ENCODE results near the gene PARN.
"Not testable (repeated sequence)": the region's sequence is repeated elsewhere in the genome, so short reads cannot be mapped to it uniquely, and the experiment has no call there.

The PARN gene

DNA sequence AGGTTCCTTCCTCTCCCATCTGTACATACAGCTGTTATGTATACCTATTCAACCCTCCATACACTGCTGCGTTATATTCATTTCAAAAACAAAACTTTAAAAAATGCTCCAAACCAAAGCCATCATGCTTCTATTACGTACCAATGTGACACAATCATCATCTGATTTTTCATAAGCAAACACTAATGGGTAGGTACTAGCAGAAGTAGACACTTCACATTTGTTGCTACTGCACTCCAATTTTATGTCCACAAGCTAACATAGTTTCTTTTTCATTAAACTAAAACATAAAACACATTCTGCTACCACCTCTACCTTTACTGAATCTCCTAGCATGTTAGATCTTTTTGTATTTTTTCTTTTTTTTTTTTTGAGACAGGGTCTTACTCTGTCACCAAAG lies 57.5 kb downstream of the PARN start:
- DNase-seq = no peak

DNA sequence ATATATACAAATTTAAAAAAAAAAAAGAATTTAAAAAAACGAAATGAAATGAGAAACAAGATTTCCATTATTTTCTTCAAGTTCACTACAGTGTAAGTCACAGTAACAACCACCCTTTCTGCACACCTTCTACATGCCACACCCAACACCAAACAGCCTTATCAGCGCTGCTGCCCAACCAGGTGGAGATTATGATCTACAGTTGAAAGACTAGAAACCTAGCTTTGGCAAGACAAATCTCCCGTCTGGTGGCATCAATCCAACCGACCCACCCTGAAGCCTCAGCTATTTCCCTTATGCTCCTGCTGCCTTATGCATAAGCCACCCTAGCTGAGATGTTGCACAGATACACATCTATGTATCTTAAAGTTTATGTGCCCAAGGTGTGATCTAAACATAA lies 60.8 kb downstream of the PARN start:
- no peak for DNase-seq

DNA sequence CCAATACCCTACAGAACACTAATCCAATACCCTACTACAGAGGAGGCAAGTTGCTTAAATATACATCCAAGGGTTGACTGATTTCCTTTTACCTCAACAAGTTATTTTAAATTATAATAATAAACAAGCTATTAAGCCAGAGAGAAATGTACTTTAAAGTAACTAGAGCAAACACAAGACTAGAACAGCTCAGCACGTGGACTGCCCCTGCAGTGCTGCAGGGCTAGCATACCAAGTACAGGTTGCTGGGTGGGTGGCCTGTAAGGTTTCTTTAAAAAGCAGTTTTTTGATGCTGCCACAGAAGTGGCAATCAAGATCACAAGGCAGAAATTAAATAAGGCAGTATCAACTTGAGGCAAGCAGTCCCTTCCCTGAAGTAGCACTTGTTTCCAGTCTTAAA lies 63.5 kb downstream of the PARN start:
- DNase-seq = no peak

DNA sequence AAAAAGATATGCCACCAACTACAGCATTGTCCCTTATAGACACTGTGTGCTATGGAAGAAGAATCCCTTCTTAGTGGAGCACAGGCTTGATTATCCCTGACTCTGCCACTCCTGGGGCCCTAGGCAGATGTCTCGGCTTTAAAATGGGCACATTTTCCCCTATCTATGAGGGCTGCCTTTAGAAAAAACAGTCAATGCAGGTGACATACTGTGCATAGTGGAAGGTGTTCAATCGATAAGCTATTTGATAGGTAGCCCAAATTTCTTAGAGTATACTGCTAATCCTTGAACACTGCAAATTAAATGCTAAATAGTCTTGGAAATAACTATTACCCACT lies 64.4 kb downstream of the PARN start:
- DNase-seq = no peak

DNA sequence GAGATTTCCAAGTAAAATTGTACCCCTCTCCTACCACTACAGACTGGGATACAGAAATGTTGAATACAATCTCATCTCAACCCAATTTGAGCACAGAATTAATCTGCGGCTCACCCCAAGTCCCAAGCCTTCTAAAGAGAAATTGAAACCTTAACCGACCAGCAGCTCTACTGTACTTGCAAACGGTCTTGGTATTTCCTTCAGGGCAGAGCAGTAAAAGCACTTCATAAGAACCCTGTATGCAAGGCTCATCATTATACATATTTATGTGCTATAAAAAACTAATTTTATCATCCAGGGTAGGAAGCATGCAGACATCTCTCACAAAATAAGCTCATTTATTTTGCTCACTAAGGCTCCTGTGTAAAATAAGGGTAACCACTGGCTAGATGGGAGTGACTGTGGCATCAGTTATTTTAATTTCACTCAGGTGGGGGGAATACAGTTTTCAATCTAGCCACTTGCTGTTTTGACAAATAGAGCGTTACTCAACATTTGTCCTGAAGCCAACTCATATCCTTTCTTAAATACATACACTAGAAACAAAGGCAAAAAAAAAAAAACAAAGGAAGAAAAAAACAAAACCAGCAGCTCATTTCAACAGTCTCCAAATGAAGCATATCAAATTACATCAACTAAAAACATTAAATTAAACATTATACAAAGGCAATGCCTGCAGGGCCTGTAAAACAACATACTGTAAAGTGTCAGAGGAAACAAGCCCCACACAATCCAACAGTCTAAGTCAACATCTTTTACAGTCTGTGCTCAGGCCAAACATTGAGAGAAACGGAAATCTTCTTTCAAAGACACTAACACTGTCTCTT lies 65.0 kb downstream of the PARN start:
- no peak for DNase-seq

DNA sequence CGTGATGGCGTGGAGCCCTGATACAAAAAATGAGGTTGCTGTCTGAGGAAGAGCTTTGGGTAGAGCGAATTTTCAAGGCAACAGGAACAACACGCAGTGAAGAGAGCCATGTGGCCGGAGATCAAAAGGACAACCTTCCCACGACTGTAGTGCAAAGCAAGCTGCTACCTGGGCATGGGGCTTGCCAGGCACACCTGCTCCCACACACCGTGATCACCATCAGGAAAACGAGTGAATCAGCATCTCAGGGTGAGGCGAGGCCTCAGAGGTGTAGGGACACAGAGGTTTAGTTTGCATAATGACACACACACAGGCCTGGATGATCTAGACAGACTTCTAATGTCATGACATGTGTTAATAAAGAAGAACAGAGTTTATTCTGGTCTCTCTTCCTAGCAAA lies 65.7 kb downstream of the PARN start:
- DNase-seq = no peak

DNA sequence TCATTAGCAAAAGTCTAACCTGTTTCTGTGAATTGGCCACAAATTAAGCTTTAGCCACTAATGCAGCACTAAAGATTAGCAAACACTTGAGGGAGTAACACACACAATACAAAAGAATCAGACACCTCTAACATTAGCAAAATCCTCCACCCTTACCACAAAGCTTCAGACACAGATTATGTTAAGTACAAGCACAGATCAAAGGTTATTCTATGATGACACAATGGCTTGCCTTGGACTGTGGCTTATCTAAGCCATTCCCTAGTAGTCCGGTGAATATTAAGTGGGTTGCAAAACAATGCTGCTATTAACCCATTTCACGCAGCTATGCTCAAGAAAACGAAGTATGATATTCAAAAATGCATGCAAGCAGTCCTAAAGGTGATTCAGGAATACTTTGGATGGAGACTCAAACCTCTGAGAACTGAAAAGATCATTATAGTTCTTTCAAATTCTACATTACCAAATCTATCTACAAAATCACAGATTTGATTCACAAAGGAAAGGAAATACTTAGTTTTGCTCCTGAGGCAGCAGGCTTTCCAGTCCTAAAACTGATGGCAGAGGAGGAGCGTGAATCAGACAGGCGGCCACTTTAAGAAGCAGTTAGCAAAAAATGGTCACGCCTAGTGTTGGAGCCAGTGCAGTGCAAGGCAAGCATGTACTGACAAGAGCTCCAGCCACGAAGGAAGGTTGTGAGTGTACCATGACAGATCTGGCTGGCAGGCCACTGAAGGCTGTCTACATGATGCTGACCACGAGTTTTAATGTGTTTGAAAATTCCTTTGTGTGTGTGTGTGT lies 67.2 kb downstream of the PARN start:
- no peak for DNase-seq

DNA sequence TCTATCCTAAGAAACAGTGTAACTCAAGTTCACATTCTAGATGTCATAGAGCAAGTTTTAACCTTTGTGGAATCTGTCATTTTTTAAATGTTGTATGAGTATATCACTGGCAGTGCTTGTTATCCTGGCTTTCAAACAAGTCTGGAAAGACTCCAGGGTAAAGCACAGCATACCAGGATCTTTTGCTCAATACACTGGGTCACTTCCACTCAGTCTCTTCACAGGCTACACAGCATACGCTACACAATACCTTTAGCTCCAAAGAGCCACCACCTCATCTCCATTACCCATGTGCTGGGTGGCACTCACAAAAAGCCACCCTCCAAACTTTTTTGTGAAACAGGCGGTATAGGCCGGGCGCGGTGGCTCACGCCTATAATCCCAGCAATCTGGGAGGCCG lies 69.5 kb downstream of the PARN start:
- no peak for DNase-seq

DNA sequence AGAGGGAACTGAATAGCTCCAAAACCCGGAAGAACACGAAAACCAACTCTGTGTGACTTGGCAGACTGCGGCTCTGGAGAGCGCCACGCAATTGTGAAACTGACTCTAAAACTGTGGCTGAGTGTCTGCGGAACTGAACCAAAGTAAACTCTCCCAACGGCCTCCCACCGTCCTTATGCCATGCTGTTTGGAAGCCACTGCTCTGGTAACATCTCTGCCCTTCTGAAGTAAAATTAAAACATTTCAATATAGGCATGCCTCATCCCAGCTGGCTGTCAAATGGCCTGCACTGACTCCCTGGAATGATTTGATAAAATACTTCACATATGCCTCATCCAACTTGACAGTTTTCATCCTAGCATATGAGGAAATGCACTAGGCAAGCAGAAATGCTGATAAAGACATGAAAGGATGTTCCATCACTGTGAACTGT lies 70.2 kb downstream of the PARN start:
- no peak for DNase-seq

DNA sequence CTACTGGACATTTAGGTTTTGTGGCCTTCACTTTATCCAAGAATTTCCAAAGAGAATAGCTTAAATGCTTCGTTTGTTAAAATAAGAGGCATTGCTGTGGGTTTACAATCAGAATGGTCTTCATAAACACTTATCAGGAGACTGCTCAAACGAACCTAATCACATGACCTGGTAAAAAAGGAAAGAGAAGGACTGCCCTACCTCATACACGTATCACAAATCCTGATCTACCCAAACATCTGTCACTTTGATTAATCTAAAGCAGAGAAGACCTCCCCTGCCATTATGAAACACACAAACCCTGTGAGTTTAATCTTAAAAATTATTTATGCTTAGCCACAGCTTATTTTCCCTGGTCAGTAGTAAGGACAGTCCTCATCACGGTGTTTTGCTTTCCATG lies 76.6 kb downstream of the PARN start:
- no peak for DNase-seq

DNA sequence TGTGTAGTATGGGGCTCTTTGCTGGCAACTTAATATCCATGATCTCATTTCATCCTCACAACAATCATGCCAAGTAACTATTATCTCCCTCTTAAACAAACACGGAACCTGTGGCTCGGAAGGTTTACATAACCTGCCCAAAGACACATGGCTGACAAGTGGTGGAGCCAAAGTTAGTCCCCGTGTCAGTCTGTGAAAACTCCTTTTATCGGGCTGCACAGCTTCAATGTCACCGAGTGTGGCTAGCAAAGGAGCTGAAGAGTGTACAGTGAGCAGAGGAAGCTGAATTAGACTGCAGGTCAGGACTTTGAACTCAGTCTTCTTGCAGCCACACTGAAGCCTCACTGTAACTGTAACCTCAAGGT lies 80.3 kb downstream of the PARN start:
- DNase-seq = no peak

DNA sequence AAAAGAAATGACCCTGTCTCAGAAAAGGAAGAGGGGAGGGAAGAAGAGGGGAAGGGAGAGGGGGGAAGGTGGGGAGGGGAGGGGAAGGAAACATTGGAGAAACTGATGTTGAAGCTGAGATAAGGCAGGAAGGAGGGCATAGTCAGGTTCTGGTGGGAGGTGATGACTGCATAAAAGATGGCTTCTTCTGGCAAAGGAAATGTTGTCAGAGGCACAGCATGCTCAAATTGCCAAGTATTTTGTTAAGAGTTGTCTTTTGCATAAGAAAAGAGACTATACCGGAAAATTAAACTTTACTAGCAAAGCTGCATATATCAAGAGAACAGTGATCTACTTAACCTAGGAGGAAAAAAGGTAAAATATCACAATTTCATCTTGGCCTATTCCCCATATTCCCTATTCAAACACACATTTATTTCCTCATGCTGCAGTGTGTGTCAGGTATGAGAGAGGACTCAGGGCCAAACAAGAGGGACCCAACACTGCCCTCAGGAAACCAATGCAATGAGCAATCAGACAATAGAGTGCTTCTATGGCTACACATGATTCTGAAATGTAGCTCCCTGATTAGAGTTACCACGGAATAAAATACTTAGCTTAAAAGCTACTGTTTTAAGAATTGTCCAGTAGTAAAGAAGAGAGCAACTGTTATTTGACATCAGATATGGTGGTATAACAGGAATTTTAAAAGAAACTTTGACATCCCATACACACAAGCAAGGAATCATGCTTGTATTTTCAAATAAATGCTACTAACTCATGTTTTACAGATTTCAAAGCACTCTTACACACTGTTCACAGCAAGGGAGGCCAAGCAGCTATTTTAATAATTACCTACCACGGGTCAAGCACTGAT lies 80.9 kb downstream of the PARN start:
- no peak for DNase-seq

DNA sequence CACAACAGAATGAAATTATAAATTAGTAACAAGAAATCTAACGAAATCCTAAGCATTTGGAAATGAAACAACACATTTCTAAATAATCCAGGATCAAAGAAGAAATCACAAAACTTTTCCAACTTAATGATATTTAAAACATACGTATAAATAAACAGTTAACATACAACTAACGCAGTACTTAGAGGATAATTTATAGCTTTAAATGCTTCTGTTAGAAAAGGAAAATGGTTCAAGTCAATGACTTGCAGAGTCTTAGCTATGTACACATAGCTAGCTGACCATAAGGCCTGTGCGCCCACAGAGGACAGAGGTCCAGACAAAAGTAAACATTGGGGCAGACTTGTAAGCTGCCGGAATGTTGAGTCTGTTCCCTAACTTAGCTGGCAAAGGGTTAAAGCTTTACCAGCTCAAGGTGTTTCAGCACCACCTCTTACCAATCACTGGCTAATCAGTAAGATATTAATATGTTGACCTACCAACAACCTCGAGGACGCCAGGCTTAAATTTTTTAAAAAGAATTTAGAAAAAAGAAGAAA lies 84.6 kb downstream of the PARN start:
- no peak for DNase-seq

DNA sequence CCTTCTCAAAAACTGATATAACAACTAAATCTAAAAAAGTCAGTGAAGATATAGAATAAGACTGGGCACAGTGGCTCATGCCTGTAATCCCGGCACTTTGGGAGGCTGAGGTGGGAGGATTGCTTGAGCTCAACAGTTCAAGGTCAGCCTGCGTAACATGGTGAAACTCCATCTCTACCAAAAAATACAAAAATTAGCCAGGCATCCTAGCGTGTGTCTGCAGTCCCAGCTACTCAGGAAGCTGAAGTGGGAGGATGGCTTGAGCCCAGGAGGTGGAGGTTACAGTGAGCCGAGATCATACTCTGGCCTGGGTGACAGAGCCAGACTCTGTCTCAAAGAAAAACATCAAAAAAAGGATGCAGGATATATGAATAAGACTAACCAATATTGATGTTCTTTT lies 85.2 kb downstream of the PARN start:
- not testable (repeated sequence) for DNase-seq

DNA sequence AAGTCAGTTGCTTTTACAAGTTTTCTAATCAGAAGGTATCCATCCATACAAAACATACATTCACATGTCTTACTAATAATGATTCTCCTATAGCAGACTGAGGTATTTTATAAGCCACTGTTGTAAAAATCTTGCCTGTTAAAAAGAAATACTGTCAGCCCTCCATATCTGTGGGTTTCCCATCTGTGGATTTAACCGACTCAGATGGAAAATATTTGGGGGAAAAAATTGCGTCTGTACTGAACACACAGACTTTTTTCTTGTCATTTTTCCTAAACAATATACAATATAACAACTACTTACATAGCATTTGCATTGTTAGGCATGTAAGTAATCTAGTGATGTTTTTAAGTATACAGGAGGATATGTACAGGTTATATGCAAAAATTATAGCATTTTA lies 90.4 kb downstream of the PARN start:
- no peak for DNase-seq

DNA sequence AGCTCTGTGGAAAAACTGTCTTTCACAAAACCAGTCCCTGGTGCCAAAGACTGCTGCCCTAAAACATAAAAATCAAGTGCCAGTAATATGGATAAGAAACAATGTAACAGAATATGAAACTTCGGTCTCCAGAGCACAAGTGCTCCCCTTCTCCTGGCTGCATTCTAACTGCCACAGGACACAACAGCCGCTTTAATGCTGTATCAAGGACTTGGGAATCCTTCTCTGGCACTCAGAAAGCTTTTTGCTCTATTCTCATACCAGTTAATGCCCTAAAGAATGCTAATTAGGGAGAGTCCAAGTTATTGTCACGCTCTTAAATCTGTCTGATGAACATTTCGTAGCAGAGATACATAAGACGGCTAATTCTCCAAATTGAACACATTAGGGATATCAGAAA lies 90.9 kb downstream of the PARN start:
- DNase-seq = no peak

DNA sequence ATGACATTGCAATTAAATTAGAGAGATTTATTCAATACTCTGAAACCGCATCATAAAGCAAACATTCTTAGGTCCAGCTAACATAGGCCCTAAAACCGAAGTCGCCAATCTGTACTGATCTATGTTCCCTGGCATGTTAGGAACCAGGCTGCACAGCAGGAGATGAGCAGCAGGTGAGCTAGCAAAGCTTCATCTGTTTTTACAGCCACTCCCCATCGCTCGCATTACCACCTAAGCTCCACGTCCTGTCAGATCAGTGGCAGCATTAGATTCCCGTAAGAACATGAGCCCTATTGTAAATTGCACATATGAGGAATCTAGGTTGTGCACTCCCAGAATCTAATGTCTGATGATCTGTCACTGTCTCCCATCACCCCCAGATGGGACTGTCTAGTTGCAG lies 91.5 kb downstream of the PARN start:
- DNase-seq = no peak

DNA sequence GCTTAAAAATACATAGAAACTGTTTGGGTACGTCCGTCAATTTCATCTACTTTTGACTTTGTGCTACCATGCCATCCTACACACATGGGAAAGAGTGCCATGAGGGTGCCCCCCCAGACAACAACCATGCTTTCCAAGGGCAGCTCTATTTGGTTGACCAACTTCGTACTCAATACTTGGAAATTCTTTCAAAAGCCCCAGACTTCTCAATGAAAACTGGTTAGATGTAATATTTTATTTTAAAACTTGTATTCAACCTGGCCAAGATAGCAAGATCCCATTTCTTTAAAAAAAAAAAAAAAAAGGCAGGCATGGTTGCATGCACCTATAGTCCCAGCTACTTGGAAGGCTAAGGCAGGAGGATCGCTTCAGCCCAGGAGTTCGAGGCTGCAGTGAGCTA lies 98.4 kb downstream of the PARN start:
- DNase-seq = no peak

DNA sequence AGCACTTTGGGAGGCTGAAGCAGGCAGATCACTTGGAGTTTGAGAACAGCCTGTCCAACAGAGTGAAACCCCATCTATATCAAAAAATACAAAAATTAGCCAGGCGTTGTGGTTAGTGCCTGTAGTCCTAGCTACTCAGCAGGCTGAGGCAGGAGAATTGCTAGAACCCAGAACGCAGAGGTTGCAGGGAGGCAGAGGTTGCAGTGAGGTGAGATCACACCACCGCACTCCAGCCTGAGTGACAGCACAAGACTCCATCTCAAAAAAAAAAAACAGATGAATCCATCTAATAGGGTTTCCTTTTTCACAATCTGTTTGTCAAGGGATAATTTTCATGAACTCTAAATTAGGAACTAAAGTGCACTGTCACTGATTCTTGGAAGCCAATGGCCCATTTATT lies 99.0 kb downstream of the PARN start:
- no peak for DNase-seq

DNA sequence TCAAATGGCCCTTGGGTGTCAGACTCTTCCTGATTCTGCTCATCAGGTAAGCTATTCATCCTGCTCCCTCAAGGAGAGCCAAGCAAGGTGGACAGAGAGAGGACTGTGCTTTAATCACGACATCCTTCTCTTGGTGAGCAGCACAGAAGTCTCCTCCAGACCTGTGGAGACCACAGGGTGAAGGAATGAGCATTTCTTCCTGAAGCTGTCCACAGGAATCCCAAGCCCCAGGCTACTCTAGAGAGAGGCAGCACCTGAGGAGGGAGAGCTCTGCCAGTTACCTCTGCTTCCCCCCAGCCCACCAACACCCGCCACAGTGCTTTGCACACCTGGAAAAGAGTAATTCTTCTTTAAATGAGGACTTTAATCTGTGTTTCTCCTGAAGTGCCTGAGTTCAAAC lies 100.0 kb downstream of the PARN start:
- DNase-seq = no peak

DNA sequence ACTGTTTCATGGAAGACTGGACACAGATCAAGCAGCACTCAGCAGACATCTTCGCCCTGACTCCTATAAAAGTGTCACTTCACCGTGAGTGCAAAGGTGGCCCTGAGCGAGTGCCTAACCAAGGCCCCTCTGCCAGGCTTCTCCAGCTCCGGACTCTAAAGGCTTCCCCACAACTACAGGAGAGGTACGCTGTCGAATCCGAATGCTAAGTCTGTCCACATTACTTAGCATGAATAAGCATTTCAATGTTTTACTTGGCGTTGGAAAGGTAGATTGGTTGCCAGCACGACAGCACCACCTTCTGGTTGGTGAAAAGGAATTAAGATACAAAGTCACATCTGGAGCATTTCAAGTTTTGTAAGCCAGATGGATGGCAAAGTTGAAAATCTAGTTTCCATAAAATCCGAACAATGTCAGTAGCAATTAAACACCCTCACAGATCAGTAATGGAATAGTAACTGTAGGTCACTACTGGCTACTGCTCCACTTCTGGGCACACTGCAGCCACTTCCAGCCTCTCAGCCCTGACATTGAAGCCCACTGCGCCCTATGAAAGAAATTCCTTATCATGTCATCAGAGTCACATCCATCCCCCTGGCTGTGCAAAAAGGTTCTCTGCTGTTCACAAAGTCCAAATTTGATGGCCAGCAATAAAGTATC lies 100.9 kb downstream of the PARN start:
- DNase-seq = peak in 1 of 2 experiments; percentile 7

DNA sequence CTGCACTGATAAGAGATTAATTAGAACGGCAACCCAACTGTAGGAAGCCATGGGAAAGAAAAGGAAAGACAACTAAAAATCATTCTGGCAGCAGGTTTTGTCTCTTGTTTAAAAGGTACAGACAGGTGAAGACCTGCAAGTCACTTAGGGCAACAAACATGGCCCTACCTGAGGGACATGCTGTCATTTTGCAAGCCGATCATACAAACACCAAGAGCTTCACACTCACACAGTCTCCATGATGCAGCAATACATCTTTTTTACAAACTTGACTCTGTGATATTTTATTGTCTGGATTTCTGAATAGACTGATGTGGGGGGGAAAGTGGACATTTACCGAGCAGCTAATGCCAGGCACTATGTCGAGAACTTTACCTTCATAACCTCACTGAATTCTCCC lies 101.8 kb downstream of the PARN start:
- no peak for DNase-seq

Data from cerebellar nuclear complex (tissue), 1 donor.